ENCODE results near the gene LRFN2. TPM values are rescaled to one million over a fixed set of nuclear protein-coding genes. Genes with fewer than 3 reads are reported as not detected.
A peak's percentile ranks its signal among the peaks of the same experiment; 100 is the strongest.

Gene LRFN2
- total and polyA plus RNA-seq, 2 experiments from 2014 or later, result 0.29 to 2.5 TPM

- H3K4me1 ChIP-seq (ENCODE audit: insufficient read depth), result 0 out of 2 replicates have a peak, but pooled peaks cover 12% of the 10 kb centered on the region
- H3K27me3 ChIP-seq (ENCODE audit: insufficient read depth), result no peaks in the 10 kb centered on the region
- no peak overlapping the region for H3K27ac Mint-ChIP-seq
- no peak overlapping the region for H3K4me3 Mint-ChIP-seq
- peak; percentile 50; the same call in 2 of the 3 replicates for ATAC-seq
- H3K4me2 ChIP-seq, result no peak overlapping the region
- H3F3A ChIP-seq (replicated peaks; ENCODE audit: low read depth), result no peaks in the 10 kb centered on the region
- no peaks in the 10 kb centered on the region for H3K36me3 Mint-ChIP-seq (ENCODE audit: low read depth)
- DNase-seq (ENCODE audit: low spot score), result no peak
- no peak overlapping the region for H3K4me3 ChIP-seq
- H4K20me1 ChIP-seq (replicated peaks; ENCODE audit: insufficient read depth), result no peaks in the 10 kb centered on the region
- no peaks in the 10 kb centered on the region for H3K79me2 ChIP-seq (replicated peaks; ENCODE audit: insufficient read depth)
- H3K27me3 Mint-ChIP-seq (ENCODE audit: insufficient read depth, low read depth, poor library complexity), result peaks cover 10% of the 10 kb centered on the region
- H3K4me1 Mint-ChIP-seq, result peaks cover 30% of the 10 kb centered on the region
- 0 out of 2 replicates have a peak, but pooled peaks cover 9% of the 10 kb centered on the region for H3K9me2 ChIP-seq (ENCODE audit: insufficient read depth)
- no peaks in the 10 kb centered on the region; the same call in 2 of the 3 replicates for H3K9me3 Mint-ChIP-seq
- no peak overlapping the region for H2AFZ ChIP-seq
- no peaks in the 10 kb centered on the region for H3K36me3 ChIP-seq (ENCODE audit: insufficient read depth)
- H3K27ac ChIP-seq (ENCODE audit: low read depth), result no peak overlapping the region
- TF ChIP-seq EZH2 (IDR thresholded peaks at IDR 0.05; ENCODE audit: low read depth, unreplicated experiment), result no peak
- peak in 1 of 2 experiments; percentile 45; a peak in 2 of 4 replicates for TF ChIP-seq CTCF (conservative IDR thresholded peaks at IDR 0.05; ENCODE audit: low read depth in 2 of 2)
These were observed 143.3 kb downstream of the LRFN2 start for GRCh38 chr6:40443842-40444241.

- no peak overlapping the region for H3K4me3 ChIP-seq
- H3K9me2 ChIP-seq (ENCODE audit: insufficient read depth), result 0 out of 2 replicates have a peak, but pooled peaks cover 4% of the 10 kb centered on the region
- no peak overlapping the region for H2AFZ ChIP-seq
- TF ChIP-seq ETS1 (IDR thresholded peaks at IDR 0.05) (no peak), STAT1 (IDR thresholded peaks at IDR 0.05; ENCODE audit: unreplicated experiment) (no peak), EZH2 (IDR thresholded peaks at IDR 0.05; ENCODE audit: low read depth, unreplicated experiment) (no peak), CTCF (conservative IDR thresholded peaks at IDR 0.05; ENCODE audit: low read depth in 2 of 2) (no peak), NANOG (IDR thresholded peaks at IDR 0.05; ENCODE audit: borderline replicate concordance) (no peak), JUNB (IDR thresholded peaks at IDR 0.05; ENCODE audit: unreplicated experiment) (no peak), POLR2AphosphoS5 (IDR thresholded peaks at IDR 0.05; ENCODE audit: low read depth) (no peak), ZNF331 (CRISPR knock-in tag; IDR thresholded peaks at IDR 0.05; ENCODE audit: low read depth) (no peak), EZH2phosphoT487 (IDR thresholded peaks at IDR 0.05; ENCODE audit: unreplicated experiment) (no peak)
- H4K20me1 ChIP-seq (replicated peaks; ENCODE audit: insufficient read depth), result no peaks in the 10 kb centered on the region
- peaks cover 3% of the 10 kb centered on the region; the same call in 1 of the 3 replicates for H3K9me3 Mint-ChIP-seq
- peaks cover 4% of the 10 kb centered on the region for H3K27me3 Mint-ChIP-seq (ENCODE audit: insufficient read depth, low read depth, poor library complexity)
- peaks cover 33% of the 10 kb centered on the region for H3K4me1 Mint-ChIP-seq
- H3K27me3 ChIP-seq (ENCODE audit: insufficient read depth), result no peaks in the 10 kb centered on the region
- H3K36me3 Mint-ChIP-seq (ENCODE audit: low read depth), result 0 out of 3 replicates have a peak, but pooled peaks cover 3% of the 10 kb centered on the region
- H3K4me3 Mint-ChIP-seq, result no peak overlapping the region
- H3F3A ChIP-seq (replicated peaks; ENCODE audit: low read depth), result no peaks in the 10 kb centered on the region
- H3K27ac Mint-ChIP-seq, result no peak overlapping the region
- DNase-seq (ENCODE audit: low spot score) (no peak), ATAC-seq (no peak)
- H3K4me2 ChIP-seq, result no peak overlapping the region
- H3K27ac ChIP-seq (ENCODE audit: low read depth), result no peak overlapping the region
- no peaks in the 10 kb centered on the region for H3K79me2 ChIP-seq (replicated peaks; ENCODE audit: insufficient read depth)
- H3K36me3 ChIP-seq (ENCODE audit: insufficient read depth), result no peaks in the 10 kb centered on the region
- H3K4me1 ChIP-seq (ENCODE audit: insufficient read depth), result 0 out of 2 replicates have a peak, but pooled peaks cover 12% of the 10 kb centered on the region
These were observed 144.6 kb downstream of the LRFN2 start for GRCh38 chr6:40442591-40442990.

Data from GM23338 (cell line).